Stomach (tissue), 4 donors: ENCODE results near the gene KCNQ1.

Experiments
- CTCF ChIP-seq, 7 experiments: fragments of 450-650 bp in 4 of 7; fragments of 200-600 bp in 3 of 7; sonication (generic) in 3 of 7; IDR thresholded peaks; one replicate each; pipeline ENCODE4 v1.5.1; 2016 to 2019; ENCODE audit warnings: antibody characterized with exemption in 7 of 7, control low read depth in 2 of 7, mild to moderate bottlenecking in 1 of 7
- EP300 ChIP-seq: sonication (generic); formaldehyde crosslinking; IDR thresholded peaks from one replicate; pipeline ENCODE4 v1.6.1; 2017; ENCODE audit warnings: antibody characterized with exemption
- POLR2A ChIP-seq, 4 donors: fragments of 450-650 bp; IDR thresholded peaks; one replicate each; pipeline ENCODE4 v1.6.1; 2016; ENCODE audit warnings: antibody characterized with exemption in 4 of 4, control low read depth in 2 of 4, mild to moderate bottlenecking in 1 of 4, moderate library complexity in 1 of 4
- POLR2AphosphoS5 ChIP-seq, 3 donors: sonication (generic); formaldehyde crosslinking; IDR thresholded peaks; one replicate each; pipeline ENCODE4 v1.6.1; 2016; ENCODE audit warnings: antibody characterized with exemption in 3 of 3

GRCh38 chr11:2466869-2467694 lies 22.3 kb downstream of the KCNQ1 start:
- TF ChIP-seq POLR2A (IDR thresholded peaks at IDR 0.05), result no peak
- no peak for TF ChIP-seq CTCF (IDR thresholded peaks at IDR 0.05)
- TF ChIP-seq EP300, result no peak
- no peak for TF ChIP-seq POLR2AphosphoS5 (IDR thresholded peaks at IDR 0.05)
